ENCODE data around the gene ZNF415.
A peak's percentile ranks its signal among the peaks of the same experiment; 100 is the strongest.

ZNF415 gene

GRCh38 chr19:53091413-53092254, 41.1 kb downstream of the ZNF415 start:
- Histone ChIP-seq H3K27ac (ENCODE audit: extremely low read depth, low read depth, low read length) (no peak overlapping the region), H3K4me3 (ENCODE audit: low read depth, low read length) (no peak overlapping the region), H3K9me3 (ENCODE audit: control insufficient read depth, insufficient read depth, low read depth, low read length) (peaks cover 2% of the 10 kb centered on the region; the same call in 1 of the 2 replicates), H3K4me1 (ENCODE audit: control insufficient read depth, insufficient read depth, low read length) (no peaks in the 10 kb centered on the region), H3K36me3 (ENCODE audit: control insufficient read depth in 2 of 2, insufficient read depth in 1 of 2, low read length in 2 of 2) (peaks cover 0 to 56% of the 10 kb centered on the region in 2 experiments; a peak in 2 of 3 replicates)
- ChIA-PET POLR2A (no interaction called here), CTCF (no interaction called here)
- TF ChIP-seq ZSCAN16 (tag by site-specific recombination; IDR thresholded peaks at IDR 0.05), result no peak
- no peak for TF ChIP-seq PRDM6 (tag by site-specific recombination; IDR thresholded peaks at IDR 0.05)
- TF ChIP-seq EGR2 (tag by site-specific recombination; IDR thresholded peaks at IDR 0.05; ENCODE audit: low read depth), result no peak
- no peak for TF ChIP-seq ZNF521 (tag by site-specific recombination; IDR thresholded peaks at IDR 0.05)
- no peak for TF ChIP-seq SP3 (tag by site-specific recombination; IDR thresholded peaks at IDR 0.05)
- TF ChIP-seq ZNF658 (tag by site-specific recombination; IDR thresholded peaks at IDR 0.05), result no peak

- Histone ChIP-seq H3K4me1 (ENCODE audit: control insufficient read depth, insufficient read depth, low read length) (no peaks in the 10 kb centered on the region), H3K4me3 (ENCODE audit: low read depth, low read length) (no peak overlapping the region), H3K9me3 (ENCODE audit: control insufficient read depth, insufficient read depth, low read depth, low read length) (peaks cover 2% of the 10 kb centered on the region; the same call in 1 of the 2 replicates), H3K36me3 (ENCODE audit: control insufficient read depth in 2 of 2, insufficient read depth in 1 of 2, low read length in 2 of 2) (peaks cover 0 to 84% of the 10 kb centered on the region in 2 experiments; a peak in 2 of 3 replicates), H3K27ac (ENCODE audit: extremely low read depth, low read depth, low read length) (no peak overlapping the region)
- TF ChIP-seq PRDM1 (tag by site-specific recombination; IDR thresholded peaks at IDR 0.05), result 0 out of 2 replicates have a peak, but pooled peaks have one; percentile 48
- no peak for TF ChIP-seq ZEB2 (tag by site-specific recombination; IDR thresholded peaks at IDR 0.05)
- CTCF ChIA-PET, result interaction anchor here (0.9 kb wide), 1 partner anchor 94 kb away, joined by 4 read pairs; no protein-coding TSS in a partner anchor
- POLR2A ChIA-PET, result no interaction called here
Measured at GRCh38 chr19:53088091-53088490, 44.6 kb downstream of the ZNF415 start.

GRCh38 chr19:53086949-53087348, 45.8 kb downstream of the ZNF415 start:
- Histone ChIP-seq H3K27ac (ENCODE audit: extremely low read depth, low read depth, low read length) (no peak overlapping the region), H3K4me3 (ENCODE audit: low read depth, low read length) (no peak overlapping the region), H3K36me3 (ENCODE audit: control insufficient read depth in 2 of 2, insufficient read depth in 1 of 2, low read length in 2 of 2) (peaks cover 0 to 86% of the 10 kb centered on the region in 2 experiments; a peak in 2 of 3 replicates), H3K4me1 (ENCODE audit: control insufficient read depth, insufficient read depth, low read length) (no peaks in the 10 kb centered on the region), H3K9me3 (ENCODE audit: control insufficient read depth, insufficient read depth, low read depth, low read length) (peaks cover 2% of the 10 kb centered on the region; the same call in 1 of the 2 replicates)
- TF ChIP-seq ZBTB44 (tag by site-specific recombination; IDR thresholded peaks at IDR 0.05) (no peak), ZNF350 (tag by site-specific recombination; IDR thresholded peaks at IDR 0.05) (no peak), ZNF514 (tag by site-specific recombination; IDR thresholded peaks at IDR 0.05) (no peak), ZBTB10 (tag by site-specific recombination; IDR thresholded peaks at IDR 0.05) (no peak), ZEB2 (tag by site-specific recombination; IDR thresholded peaks at IDR 0.05) (no peak), ZNF529 (tag by site-specific recombination; IDR thresholded peaks at IDR 0.05; ENCODE audit: insufficient replicate concordance) (no peak), ZNF114 (tag by site-specific recombination; IDR thresholded peaks at IDR 0.05) (no peak), ZNF362 (tag by site-specific recombination; IDR thresholded peaks at IDR 0.05) (no peak), KLF16 (tag by site-specific recombination; IDR thresholded peaks at IDR 0.05) (no peak), EGR2 (tag by site-specific recombination; IDR thresholded peaks at IDR 0.05; ENCODE audit: low read depth) (no peak), ZNF830 (tag by site-specific recombination; IDR thresholded peaks at IDR 0.05; ENCODE audit: low read depth) (no peak), ZNF391 (tag by site-specific recombination; IDR thresholded peaks at IDR 0.05; ENCODE audit: borderline replicate concordance, low read depth) (no peak), ZNF311 (tag by site-specific recombination; IDR thresholded peaks at IDR 0.05; ENCODE audit: borderline replicate concordance) (no peak), MZF1 (tag by site-specific recombination; IDR thresholded peaks at IDR 0.05; ENCODE audit: borderline replicate concordance) (no peak)
- TF ChIP-seq, protein P1, sequence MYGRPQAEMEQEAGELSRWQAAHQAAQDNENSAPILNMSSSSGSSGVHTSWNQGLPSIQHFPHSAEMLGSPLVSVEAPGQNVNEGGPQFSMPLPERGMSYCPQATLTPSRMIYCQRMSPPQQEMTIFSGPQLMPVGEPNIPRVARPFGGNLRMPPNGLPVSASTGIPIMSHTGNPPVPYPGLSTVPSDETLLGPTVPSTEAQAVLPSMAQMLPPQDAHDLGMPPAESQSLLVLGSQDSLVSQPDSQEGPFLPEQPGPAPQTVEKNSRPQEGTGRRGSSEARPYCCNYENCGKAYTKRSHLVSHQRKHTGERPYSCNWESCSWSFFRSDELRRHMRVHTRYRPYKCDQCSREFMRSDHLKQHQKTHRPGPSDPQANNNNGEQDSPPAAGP (tag by site-specific recombination; IDR thresholded peaks at IDR 0.05), result no peak
- ChIA-PET POLR2A (no interaction called here), CTCF (no interaction called here)

Data from HEK293 (cell line).